ENCODE results near the gene SMIM38. TPM values are rescaled to one million over a fixed set of nuclear protein-coding genes. Genes with fewer than 3 reads are reported as not detected.

Gene SMIM38
- total and polyA plus RNA-seq, 2 of the 4 experiments (the other 2 are of a cell fraction) = under 0.01 to 0.05 TPM

DNA sequence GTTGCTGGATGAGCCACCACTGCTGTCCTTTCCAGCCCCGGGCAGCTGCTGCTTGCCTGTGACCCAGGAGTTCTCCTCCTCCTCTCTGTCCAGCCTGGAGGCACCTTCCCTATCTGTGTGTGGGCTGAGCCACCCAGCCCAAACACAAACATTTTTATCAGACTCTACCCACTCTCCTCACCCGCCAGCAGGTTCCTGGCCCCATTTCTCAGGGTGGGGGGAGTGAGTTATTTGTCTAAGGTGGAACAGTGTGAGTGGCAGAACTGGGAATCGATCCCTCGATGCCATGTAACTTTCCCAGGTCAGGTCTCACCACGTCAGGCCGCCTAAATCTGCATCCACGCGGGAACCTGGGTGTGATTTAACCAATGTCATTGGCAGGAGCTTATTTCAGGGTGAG, 20.8 kb upstream of the SMIM38 start:
- ATAC-seq (ENCODE audit: low read depth) = no peak
- no peaks in the 10 kb centered on the region for H3K27me3 ChIP-seq (ENCODE audit: control insufficient read depth, insufficient read depth, low read length)
- H3K4ac ChIP-seq (ENCODE audit: low read depth, low read length) = no peak overlapping the region
- no peak overlapping the region for H3K14ac ChIP-seq (replicated peaks; ENCODE audit: low read depth, low read length)
- no peak overlapping the region for H2BK20ac ChIP-seq (ENCODE audit: low read depth, low read length)
- H3K9ac ChIP-seq (ENCODE audit: low read depth, low read length) = no peak overlapping the region
- no peak overlapping the region for H2BK120ac ChIP-seq (ENCODE audit: low read depth, low read length)
- in situ Hi-C loops (cut with MboI; ENCODE audit: low sequenced_read_pairs) = no loop called here
- no peak overlapping the region for H3K56ac ChIP-seq (ENCODE audit: extremely low read depth, insufficient read depth, low read length)
- no peak overlapping the region for H2AFZ ChIP-seq (replicated peaks; ENCODE audit: low read length, poor library complexity)
- no peak for TF ChIP-seq NFE2L2 (IDR thresholded peaks at IDR 0.05; ENCODE audit: low read depth, low read length)
- no peak for TF ChIP-seq MAFK (IDR thresholded peaks at IDR 0.05; ENCODE audit: low read depth, low read length)
- TF ChIP-seq RCOR1 (IDR thresholded peaks at IDR 0.05; ENCODE audit: insufficient replicate concordance, low read length) = no peak
- TF ChIP-seq FOS (IDR thresholded peaks at IDR 0.05; ENCODE audit: low read depth, low read length) = no peak
- no peak for TF ChIP-seq POLR2A (IDR thresholded peaks at IDR 0.05; ENCODE audit: low read depth, low read length)
- no peak for TF ChIP-seq CHD1 (IDR thresholded peaks at IDR 0.05; ENCODE audit: low read depth, low read length)
- no peak for TF ChIP-seq BHLHE40 (IDR thresholded peaks at IDR 0.05; ENCODE audit: low read depth, low read length)
- no peak for TF ChIP-seq RFX5 (IDR thresholded peaks at IDR 0.05; ENCODE audit: low read depth, low read length)
- TF ChIP-seq, protein P1, sequence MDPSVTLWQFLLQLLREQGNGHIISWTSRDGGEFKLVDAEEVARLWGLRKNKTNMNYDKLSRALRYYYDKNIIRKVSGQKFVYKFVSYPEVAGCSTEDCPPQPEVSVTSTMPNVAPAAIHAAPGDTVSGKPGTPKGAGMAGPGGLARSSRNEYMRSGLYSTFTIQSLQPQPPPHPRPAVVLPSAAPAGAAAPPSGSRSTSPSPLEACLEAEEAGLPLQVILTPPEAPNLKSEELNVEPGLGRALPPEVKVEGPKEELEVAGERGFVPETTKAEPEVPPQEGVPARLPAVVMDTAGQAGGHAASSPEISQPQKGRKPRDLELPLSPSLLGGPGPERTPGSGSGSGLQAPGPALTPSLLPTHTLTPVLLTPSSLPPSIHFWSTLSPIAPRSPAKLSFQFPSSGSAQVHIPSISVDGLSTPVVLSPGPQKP (IDR thresholded peaks at IDR 0.05; ENCODE audit: borderline replicate concordance, low read depth, low read length) = no peak
- TF ChIP-seq MXI1 (IDR thresholded peaks at IDR 0.05; ENCODE audit: borderline replicate concordance, low read depth, low read length) = no peak
- no peak for TF ChIP-seq CEBPB (IDR thresholded peaks at IDR 0.05; ENCODE audit: low read depth, low read length)
- TF ChIP-seq, protein P2, sequence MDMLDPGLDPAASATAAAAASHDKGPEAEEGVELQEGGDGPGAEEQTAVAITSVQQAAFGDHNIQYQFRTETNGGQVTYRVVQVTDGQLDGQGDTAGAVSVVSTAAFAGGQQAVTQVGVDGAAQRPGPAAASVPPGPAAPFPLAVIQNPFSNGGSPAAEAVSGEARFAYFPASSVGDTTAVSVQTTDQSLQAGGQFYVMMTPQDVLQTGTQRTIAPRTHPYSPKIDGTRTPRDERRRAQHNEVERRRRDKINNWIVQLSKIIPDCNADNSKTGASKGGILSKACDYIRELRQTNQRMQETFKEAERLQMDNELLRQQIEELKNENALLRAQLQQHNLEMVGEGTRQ (IDR thresholded peaks at IDR 0.05; ENCODE audit: low read depth, low read length) = no peak
- no peak for TF ChIP-seq MAZ (IDR thresholded peaks at IDR 0.05; ENCODE audit: borderline replicate concordance, low read depth, low read length)
- no peak for TF ChIP-seq SMC3 (IDR thresholded peaks at IDR 0.05; ENCODE audit: low read depth, low read length)
- TF ChIP-seq, protein P3, sequence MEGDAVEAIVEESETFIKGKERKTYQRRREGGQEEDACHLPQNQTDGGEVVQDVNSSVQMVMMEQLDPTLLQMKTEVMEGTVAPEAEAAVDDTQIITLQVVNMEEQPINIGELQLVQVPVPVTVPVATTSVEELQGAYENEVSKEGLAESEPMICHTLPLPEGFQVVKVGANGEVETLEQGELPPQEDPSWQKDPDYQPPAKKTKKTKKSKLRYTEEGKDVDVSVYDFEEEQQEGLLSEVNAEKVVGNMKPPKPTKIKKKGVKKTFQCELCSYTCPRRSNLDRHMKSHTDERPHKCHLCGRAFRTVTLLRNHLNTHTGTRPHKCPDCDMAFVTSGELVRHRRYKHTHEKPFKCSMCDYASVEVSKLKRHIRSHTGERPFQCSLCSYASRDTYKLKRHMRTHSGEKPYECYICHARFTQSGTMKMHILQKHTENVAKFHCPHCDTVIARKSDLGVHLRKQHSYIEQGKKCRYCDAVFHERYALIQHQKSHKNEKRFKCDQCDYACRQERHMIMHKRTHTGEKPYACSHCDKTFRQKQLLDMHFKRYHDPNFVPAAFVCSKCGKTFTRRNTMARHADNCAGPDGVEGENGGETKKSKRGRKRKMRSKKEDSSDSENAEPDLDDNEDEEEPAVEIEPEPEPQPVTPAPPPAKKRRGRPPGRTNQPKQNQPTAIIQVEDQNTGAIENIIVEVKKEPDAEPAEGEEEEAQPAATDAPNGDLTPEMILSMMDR (conservative IDR thresholded peaks at IDR 0.05; ENCODE audit: low read depth, low read length) = no peak
- TF ChIP-seq RAD21 (IDR thresholded peaks at IDR 0.05; ENCODE audit: low read length) = no peak
- no peak overlapping the region for H4K8ac ChIP-seq (ENCODE audit: low read depth in 2 of 2, low read length in 2 of 2)
- H3K18ac ChIP-seq (ENCODE audit: low read depth, low read length) = no peak overlapping the region
- H4K5ac ChIP-seq (ENCODE audit: low read depth, low read length) = no peak overlapping the region
- no peak overlapping the region for H2BK15ac ChIP-seq (ENCODE audit: low read depth, low read length)
- H3K27ac ChIP-seq (ENCODE audit: insufficient read depth, low read length) = no peak overlapping the region
- peaks cover 5% of the 10 kb centered on the region; the same call in 1 of the 2 replicates for H3K9me1 ChIP-seq (ENCODE audit: insufficient read depth, low read length)
- H2BK5ac ChIP-seq (ENCODE audit: low read depth, low read length, poor library complexity, severe bottlenecking) = no peak overlapping the region
- peaks cover 3% of the 10 kb centered on the region for H3K9me3 ChIP-seq (ENCODE audit: control insufficient read depth, insufficient read depth, low read length)
- no peak overlapping the region for H2AK9ac ChIP-seq (replicated peaks; ENCODE audit: low read depth, low read length, poor library complexity)
- no peak overlapping the region for H3K4me2 ChIP-seq (ENCODE audit: low read depth, low read length)
- peaks cover 2% of the 10 kb centered on the region; the same call in 1 of the 2 replicates for H3K4me1 ChIP-seq (ENCODE audit: control insufficient read depth, insufficient read depth, low read length)
- no peaks in the 10 kb centered on the region for H3K79me1 ChIP-seq (ENCODE audit: low read depth in 1 of 2, low read length in 2 of 2)
- DNase-seq = no peak
- POLR2A ChIA-PET (ENCODE audit: unreplicated experiment) = no interaction called here
- dilution Hi-C loops (cut with HindIII; ENCODE audit: low sequenced_read_pairs, unreplicated experiment) = no loop called here
- H3K36me3 ChIP-seq (ENCODE audit: control insufficient read depth, insufficient read depth, low read length) = no peaks in the 10 kb centered on the region
- no peak overlapping the region for H2AK5ac ChIP-seq (ENCODE audit: low read depth, low read length)
- no peaks in the 10 kb centered on the region for H4K20me1 ChIP-seq (ENCODE audit: insufficient read depth, low read length)
- CTCF ChIA-PET = no interaction called here
- no peak overlapping the region for H3K23ac ChIP-seq (ENCODE audit: low read depth, low read length)
- WGBS, 2 experiments (ENCODE audit: extremely low coverage in 2 of 2, insufficient read length in 1 of 2) = 100% methylated on average over 3 of the region's 8 CpGs; no CpG with 5 or more reads in 1 of the 2 experiments
- no peak overlapping the region for H4K91ac ChIP-seq (ENCODE audit: insufficient read depth, low read depth, low read length)
- BruUV-seq (replicated peaks) = no TSS peak
- intact Hi-C loops (cut with micrococcal nuclease) = loop anchor here (10.0 kb wide), 1 partner anchor 160 kb away; the partner anchor contains the start of gene MYEOV
- no peak overlapping the region for H3K4me3 ChIP-seq (ENCODE audit: insufficient read depth, low read depth, low read length)

Measured in IMR-90 (cell line).